ENCODE data around the gene GP5.
A peak's percentile ranks its signal among the peaks of the same experiment; 100 is the strongest.

Gene GP5

DNA sequence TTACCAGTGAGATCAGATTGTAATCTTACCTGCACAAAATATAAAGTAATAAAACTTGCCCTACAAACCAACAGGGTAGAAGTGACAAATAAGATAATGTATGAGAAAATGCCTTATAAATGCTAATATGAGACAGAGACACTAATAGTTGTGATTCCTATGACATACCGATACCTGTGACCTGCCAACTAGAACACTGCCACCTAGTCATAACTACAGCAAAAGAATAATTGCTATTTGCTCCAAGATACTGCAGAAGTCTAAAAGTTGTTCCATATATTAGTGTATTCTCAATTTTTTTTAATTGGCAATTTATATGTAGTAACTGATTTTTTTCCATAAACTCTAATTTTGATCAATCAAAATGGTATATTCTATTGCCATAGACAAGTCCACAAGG, 25.3 kb upstream of the GP5 start:
- Histone ChIP-seq H3K27me3 (no peaks in the 10 kb centered on the region), H3K4me3 (ENCODE audit: low read depth, low read length) (no peak overlapping the region), H3K9me3 (no peaks in the 10 kb centered on the region), H3K4me1 (no peaks in the 10 kb centered on the region), H3K36me3 (peaks cover 55% of the 10 kb centered on the region)
- TF ChIP-seq CTCF (IDR thresholded peaks at IDR 0.05; ENCODE audit: low read depth, low read length) = 0 out of 2 replicates have a peak, but pooled peaks have one; percentile 10
- DNase-seq = no peak

DNA sequence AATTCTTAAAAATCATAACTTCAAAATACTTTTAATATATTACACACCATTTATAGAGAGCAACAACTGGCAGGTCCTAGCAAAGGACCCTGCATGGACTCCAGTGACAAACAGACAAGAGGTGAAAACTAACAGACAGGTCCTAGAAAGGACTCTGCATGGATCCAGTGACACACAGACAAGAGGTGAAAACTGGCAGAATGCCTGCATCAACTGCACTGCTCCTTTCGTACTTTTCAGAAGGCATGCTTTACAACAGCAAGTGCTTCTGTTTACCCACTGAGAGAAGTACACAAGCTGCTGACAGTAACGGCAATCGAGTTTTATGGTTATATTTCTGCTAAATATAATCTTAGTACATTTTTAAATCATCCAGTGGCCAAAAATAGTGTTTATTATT, 24.3 kb upstream of the GP5 start:
- Histone ChIP-seq H3K4me3 (ENCODE audit: low read depth, low read length) (no peak overlapping the region), H3K4me1 (no peaks in the 10 kb centered on the region), H3K9me3 (no peaks in the 10 kb centered on the region), H3K36me3 (peaks cover 55% of the 10 kb centered on the region), H3K27me3 (no peaks in the 10 kb centered on the region)
- no peak for DNase-seq
- no peak for TF ChIP-seq CTCF (IDR thresholded peaks at IDR 0.05; ENCODE audit: low read depth, low read length)

DNA sequence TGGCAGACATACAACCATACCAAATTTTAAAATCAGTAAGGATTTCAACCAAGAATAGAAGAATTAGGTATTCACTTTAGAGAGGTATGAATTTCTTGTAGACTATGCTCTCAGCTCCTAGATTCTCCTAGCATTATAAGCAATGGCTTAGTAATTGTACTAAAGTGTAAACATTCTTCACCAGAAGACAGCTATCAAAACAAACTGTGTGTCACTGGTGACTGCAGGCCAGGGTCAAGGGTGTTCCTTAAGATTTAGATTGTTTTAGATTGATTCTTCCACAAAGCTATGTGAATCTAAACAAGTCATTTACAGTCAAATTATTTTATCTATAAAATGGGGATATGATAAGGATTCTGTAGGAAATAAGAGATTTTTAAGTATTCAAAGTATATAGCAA, 23.1 kb upstream of the GP5 start:
- DNase-seq = no peak

GRCh38 chr3:194418671-194419070, 19.6 kb upstream of the GP5 start:
- DNase-seq = no peak
- H3K27me3 ChIP-seq = no peaks in the 10 kb centered on the region
- H3K36me3 ChIP-seq = peaks cover 30% of the 10 kb centered on the region
- H3K9me3 ChIP-seq = no peaks in the 10 kb centered on the region
- no peak overlapping the region for H3K4me3 ChIP-seq (ENCODE audit: low read depth, low read length)
- no peaks in the 10 kb centered on the region for H3K4me1 ChIP-seq
- TF ChIP-seq CTCF (IDR thresholded peaks at IDR 0.05; ENCODE audit: low read depth, low read length) = no peak

More for the DNA sequence above, 23.1 kb upstream of the GP5 start:
- Histone ChIP-seq H3K4me1 (no peaks in the 10 kb centered on the region), H3K36me3 (peaks cover 53% of the 10 kb centered on the region), H3K4me3 (ENCODE audit: low read depth, low read length) (no peak overlapping the region), H3K27me3 (no peaks in the 10 kb centered on the region), H3K9me3 (no peaks in the 10 kb centered on the region)
- no peak for TF ChIP-seq CTCF (IDR thresholded peaks at IDR 0.05; ENCODE audit: low read depth, low read length)

DNA sequence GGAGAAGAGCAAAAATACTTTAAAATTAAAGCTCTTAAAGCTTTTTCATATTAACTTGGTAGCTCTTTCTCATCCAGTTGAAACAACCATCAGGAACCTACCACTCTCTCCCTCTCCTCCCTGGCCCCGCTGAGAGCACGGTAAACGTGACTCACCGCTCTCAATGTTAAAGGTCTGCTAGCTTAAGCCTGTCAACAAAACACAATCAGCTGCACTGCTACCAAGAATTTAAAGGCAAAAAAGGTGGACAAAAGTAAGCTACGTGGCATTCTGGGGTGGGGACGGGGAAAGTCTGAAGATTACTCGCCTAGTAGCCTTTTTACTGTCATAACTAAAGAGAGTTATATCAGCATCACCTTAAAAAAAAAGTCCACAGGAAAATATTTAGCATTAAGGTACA, 8.4 kb upstream of the GP5 start:
- no peaks in the 10 kb centered on the region for H3K4me1 ChIP-seq
- DNase-seq = no peak
- H3K4me3 ChIP-seq (ENCODE audit: low read depth, low read length) = no peak overlapping the region
- no peak for TF ChIP-seq CTCF (IDR thresholded peaks at IDR 0.05; ENCODE audit: low read depth, low read length)
- H3K27me3 ChIP-seq = no peaks in the 10 kb centered on the region
- H3K9me3 ChIP-seq = no peaks in the 10 kb centered on the region
- H3K36me3 ChIP-seq = peaks cover 27% of the 10 kb centered on the region

GRCh38 chr3:194405766-194406165, 6.7 kb upstream of the GP5 start:
- H3K27me3 ChIP-seq = no peaks in the 10 kb centered on the region
- H3K4me1 ChIP-seq = no peaks in the 10 kb centered on the region
- no peak overlapping the region for H3K4me3 ChIP-seq (ENCODE audit: low read depth, low read length)
- peaks cover 16% of the 10 kb centered on the region for H3K36me3 ChIP-seq
- H3K9me3 ChIP-seq = no peaks in the 10 kb centered on the region
- TF ChIP-seq CTCF (IDR thresholded peaks at IDR 0.05; ENCODE audit: low read depth, low read length) = no peak
- no peak for DNase-seq

All from BE2C (cell line).